Measurements from ENCODE around the gene MTMR2.
"Not testable (repeated sequence)": the region's sequence is repeated elsewhere in the genome, so short reads cannot be mapped to it uniquely, and the experiment has no call there.

- TF ChIP-seq CTCF, EZH2 (IDR thresholded peaks at IDR 0.05): not testable (repeated sequence)
These were observed 112.9 kb downstream of the MTMR2 start for GRCh38 chr11:95811052-95811451.

Measured in neural progenitor cell (in vitro differentiated cells).